ENCODE measurements around the gene HMCES.
"Not testable (repeated sequence)": the region's sequence is repeated elsewhere in the genome, so short reads cannot be mapped to it uniquely, and the experiment has no call there.

HMCES gene

DNA sequence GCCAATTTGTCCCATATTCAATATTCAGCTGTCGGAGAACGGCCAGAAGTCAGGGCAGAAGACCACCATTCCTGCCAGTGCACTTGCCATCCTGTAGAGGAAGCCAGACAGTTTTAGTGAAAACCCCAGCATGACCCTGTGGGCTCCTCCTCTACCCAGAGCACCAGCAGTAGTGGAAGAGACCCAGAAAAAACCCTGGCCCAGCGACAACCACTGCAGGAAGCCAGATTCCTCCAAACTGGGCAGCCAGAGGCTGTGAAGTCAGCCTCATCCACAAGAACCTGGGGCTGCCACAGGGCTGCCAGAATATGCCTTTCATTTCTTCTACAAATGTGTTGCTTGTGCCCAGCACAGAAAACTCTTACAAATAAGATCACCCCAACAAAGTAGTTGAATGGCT is 67.3 kb downstream of the HMCES start:
- Mint-ChIP-seq H3K4me1 (peaks cover 13% of the 10 kb centered on the region), H3K27me3 (peaks cover 72% of the 10 kb centered on the region), H3K27ac (no peak overlapping the region), H3K36me3 (no peaks in the 10 kb centered on the region), H3K9me3 (no peaks in the 10 kb centered on the region), H3K4me3 (no peak overlapping the region)
- no peak for DNase-seq
- CTCF ChIA-PET: no interaction called here

DNA sequence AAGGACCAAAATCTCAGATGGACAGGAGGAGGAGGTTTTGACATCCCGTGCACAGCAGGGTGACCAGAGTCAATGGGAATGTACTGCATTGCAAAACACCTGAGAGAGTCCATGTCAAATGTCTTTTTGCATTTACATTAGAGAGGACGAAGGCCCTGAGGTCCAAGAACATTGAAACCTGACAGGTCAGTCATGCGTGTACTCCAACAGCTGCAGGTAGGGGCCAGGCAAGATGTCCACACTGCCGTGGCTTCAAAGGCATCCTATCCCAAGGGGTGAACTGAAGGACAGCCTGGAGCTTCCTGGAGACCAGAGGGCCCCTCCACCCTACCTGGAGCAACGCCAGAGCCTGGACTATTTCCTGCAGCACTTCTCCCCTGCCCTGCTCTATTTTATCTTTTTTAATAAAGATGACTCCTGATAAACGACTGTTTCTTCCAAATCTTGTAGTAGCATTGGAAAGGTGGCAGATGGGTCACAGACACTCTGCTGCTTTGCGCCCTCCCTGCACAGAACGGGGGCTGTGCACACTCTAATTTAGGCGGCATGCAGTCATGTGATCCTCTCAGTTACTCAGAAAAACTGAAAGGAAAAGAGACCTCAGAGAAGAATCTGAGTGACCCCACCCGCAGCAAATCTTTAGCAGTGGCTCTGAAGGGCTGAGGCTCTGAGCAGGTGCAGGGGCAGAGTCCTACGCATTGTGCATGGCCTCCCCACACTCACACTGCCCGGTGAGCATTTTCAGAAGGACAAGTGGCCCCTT is 68.2 kb downstream of the HMCES start:
- H3K36me3 Mint-ChIP-seq: no peaks in the 10 kb centered on the region
- no peak overlapping the region for H3K4me3 Mint-ChIP-seq
- H3K9me3 Mint-ChIP-seq: no peaks in the 10 kb centered on the region
- no peak for DNase-seq
- no peak overlapping the region for H3K27ac Mint-ChIP-seq
- CTCF ChIA-PET: no interaction called here
- H3K4me1 Mint-ChIP-seq: peaks cover 13% of the 10 kb centered on the region
- peaks cover 67% of the 10 kb centered on the region for H3K27me3 Mint-ChIP-seq

DNA sequence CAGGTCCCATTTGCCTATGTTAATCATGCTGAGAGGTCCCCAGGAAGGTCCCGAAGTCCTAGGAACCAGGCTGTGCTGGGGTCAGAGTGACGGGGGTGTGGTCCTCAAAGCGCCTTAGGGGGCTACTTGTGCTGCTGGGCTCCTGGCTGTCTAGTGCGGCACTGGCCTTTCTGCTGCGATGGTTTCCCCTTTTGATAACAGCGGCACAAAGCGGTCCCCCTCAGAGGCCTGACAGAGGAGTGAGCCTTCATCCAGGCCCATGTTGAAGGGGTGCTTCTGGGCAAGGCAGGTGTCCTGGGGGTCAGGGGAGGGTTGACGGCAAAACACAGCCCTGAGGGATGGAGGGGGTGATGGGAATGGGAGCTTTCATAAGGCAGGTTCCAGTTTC is 68.8 kb downstream of the HMCES start:
- no peak for DNase-seq
- no peaks in the 10 kb centered on the region for H3K36me3 Mint-ChIP-seq
- peaks cover 13% of the 10 kb centered on the region for H3K4me1 Mint-ChIP-seq
- CTCF ChIA-PET: no interaction called here
- peaks cover 69% of the 10 kb centered on the region for H3K27me3 Mint-ChIP-seq
- H3K9me3 Mint-ChIP-seq: no peaks in the 10 kb centered on the region
- H3K4me3 Mint-ChIP-seq: no peak overlapping the region
- no peak overlapping the region for H3K27ac Mint-ChIP-seq

DNA sequence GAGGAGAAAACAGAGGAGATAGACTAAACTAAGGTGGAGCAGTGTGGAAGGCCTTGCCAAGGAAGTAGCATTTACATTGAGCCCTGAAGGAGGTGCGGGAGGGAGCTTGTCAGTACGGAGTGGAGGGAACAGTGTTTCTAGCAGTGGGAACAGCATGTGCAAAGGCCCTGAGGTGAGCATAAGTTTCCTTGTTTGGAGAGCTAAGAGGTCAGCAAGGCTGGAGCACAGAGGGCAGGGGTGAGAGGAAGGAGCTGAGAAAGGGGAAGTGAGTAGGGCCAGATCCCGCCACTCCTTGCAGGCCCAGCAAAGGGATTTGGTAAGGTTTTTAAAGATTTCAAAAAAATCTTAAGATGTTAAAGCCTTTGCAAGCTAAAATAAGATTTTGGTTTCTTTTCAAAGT is 70.1 kb downstream of the HMCES start:
- Mint-ChIP-seq H3K27ac (no peak overlapping the region), H3K36me3 (no peaks in the 10 kb centered on the region), H3K27me3 (peaks cover 59% of the 10 kb centered on the region), H3K4me3 (no peak overlapping the region), H3K9me3 (no peaks in the 10 kb centered on the region), H3K4me1 (peaks cover 8% of the 10 kb centered on the region)
- CTCF ChIA-PET: no interaction called here
- no peak for DNase-seq

DNA sequence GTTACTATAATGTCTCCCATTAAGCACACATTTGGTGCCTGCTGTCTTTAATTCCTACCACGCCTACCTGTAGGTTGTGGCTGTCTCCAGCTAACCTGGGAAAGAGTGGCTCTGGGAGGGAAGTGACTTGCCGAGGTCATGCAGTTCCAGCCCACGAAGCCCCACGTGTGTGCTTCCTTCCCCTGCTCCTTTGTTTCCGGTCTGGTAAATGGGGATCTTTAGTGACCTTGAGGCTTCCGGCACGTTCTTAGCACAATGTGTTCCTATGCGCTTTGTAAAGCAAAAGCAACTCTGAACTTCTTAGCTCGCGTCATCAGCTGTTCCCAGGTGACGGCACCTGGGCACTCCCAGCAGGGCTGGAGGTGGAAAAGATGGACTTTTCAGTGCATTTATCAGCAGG is 70.5 kb downstream of the HMCES start:
- H3K4me1 Mint-ChIP-seq, H3K36me3 Mint-ChIP-seq, DNase-seq, CTCF ChIA-PET, H3K4me3 Mint-ChIP-seq, H3K27ac Mint-ChIP-seq, H3K9me3 Mint-ChIP-seq: not testable (repeated sequence)
- H3K27me3 Mint-ChIP-seq: peaks cover 56% of the 10 kb centered on the region

DNA sequence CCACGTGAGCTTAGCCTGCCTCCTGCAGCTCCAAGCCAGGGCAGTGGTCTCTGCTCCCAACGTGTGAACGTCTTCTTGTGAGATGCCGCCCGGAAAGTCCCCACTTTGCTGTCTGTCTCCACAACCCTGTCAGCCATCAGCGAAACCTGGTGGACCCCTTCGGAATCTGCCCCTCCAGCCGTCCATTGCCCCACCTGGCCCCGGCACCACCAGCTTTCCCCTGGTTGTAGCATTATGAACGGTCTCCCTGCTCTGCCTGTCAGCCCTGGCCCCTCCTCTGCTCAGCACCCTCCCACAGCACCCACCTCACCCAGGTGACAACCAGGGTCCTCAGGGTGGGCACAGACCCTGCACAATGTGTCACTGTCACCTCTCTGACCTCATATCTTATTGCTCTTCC is 71.1 kb downstream of the HMCES start:
- Mint-ChIP-seq H3K4me3 (no peak overlapping the region), H3K9me3 (no peaks in the 10 kb centered on the region), H3K36me3 (no peaks in the 10 kb centered on the region), H3K4me1 (peaks cover 8% of the 10 kb centered on the region), H3K27ac (no peak overlapping the region), H3K27me3 (peaks cover 50% of the 10 kb centered on the region)
- no peak for DNase-seq
- CTCF ChIA-PET: no interaction called here

DNA sequence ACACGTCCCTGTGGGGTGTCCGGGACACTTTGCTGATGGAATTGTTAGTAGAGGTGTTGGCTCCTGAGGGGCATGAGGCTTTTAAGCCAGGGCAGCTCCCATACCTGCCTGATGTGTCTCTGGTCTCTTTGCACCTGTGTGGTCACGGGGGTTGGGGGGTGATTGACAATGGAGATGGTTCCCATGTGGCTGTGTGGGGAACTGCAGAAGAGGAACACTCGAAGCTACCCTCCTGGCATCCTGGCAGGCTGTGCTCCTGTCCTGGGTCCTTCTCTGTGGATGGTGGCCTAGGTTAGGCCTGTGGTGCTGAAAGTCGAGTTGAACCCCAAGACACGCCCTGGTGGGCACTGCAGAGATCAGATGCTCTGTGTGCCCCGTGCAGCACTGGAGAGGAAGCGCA is 73.4 kb downstream of the HMCES start:
- no peak overlapping the region for H3K27ac Mint-ChIP-seq
- H3K4me1 Mint-ChIP-seq: peaks cover 2% of the 10 kb centered on the region
- CTCF ChIA-PET: no interaction called here
- H3K9me3 Mint-ChIP-seq: no peaks in the 10 kb centered on the region
- no peak for DNase-seq
- H3K27me3 Mint-ChIP-seq: peaks cover 27% of the 10 kb centered on the region
- H3K36me3 Mint-ChIP-seq: no peaks in the 10 kb centered on the region
- H3K4me3 Mint-ChIP-seq: no peak overlapping the region

DNA sequence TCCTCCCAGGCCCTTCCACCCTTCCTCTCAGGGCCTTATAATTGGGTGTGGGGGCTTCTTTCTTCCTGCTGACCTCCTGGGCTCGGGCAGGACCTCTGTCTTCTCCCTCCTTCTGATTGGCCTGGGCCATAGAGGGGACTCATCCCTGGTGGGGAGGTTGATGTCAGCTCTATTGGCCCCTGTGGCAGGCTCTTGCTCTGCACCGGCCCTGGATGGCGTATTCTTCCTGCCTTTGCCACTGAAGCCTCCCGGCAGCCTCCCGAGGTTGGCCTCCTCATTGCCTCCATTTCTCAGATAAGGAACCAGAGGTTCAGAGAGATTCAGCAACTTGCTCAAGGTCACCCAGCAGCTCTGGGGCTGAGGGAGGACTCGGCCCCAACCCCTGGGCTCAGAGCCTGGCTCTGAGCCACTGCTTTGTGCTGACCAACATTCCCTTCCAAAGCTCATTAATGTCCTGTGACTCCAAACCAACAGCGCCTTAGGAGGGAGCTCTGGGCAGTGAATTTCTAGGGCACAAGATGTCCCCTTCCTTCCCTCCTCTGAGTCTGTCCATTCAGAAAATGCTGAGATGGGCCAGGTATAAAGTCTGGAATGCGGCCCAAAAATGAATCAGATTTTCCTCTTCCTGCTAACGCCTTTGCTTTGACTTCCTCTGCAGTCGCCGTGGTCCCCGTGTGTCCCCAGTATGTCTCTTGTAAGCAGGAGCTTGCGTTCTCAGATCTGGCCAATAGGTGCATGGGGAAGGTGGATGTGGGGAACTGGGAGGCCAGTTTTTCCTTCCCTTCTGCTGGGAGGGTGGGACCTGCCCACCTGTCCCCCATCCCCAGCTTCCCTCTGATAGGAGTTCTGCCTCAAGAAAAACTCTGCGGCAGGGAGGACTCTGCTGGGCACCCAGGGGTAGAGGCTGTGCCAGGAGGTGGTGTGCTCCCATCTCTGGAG is 74.2 kb downstream of the HMCES start:
- CTCF ChIA-PET: no interaction called here
- no peak overlapping the region for H3K27ac Mint-ChIP-seq
- no peaks in the 10 kb centered on the region for H3K4me1 Mint-ChIP-seq
- H3K27me3 Mint-ChIP-seq: peaks cover 20% of the 10 kb centered on the region
- no peaks in the 10 kb centered on the region for H3K36me3 Mint-ChIP-seq
- DNase-seq: no peak
- H3K9me3 Mint-ChIP-seq: no peaks in the 10 kb centered on the region
- no peak overlapping the region for H3K4me3 Mint-ChIP-seq

DNA sequence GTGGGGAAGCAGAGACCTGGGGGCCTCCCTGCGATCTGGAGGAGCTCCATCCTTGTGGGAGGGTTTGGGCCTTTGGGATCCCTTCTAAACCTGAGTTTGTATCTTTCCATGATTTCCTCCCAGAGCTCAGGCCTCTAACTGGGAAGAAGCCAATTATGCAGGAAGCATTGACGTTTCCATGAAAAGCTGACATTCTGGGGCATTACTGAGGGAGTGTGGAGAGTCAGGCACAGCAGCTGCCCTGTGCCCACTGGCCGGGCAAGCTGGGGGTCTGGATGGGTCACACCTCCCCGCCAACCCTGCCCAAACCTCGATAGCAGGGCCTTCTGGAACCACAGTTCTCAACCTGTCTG is 74.9 kb downstream of the HMCES start:
- Mint-ChIP-seq H3K9me3 (no peaks in the 10 kb centered on the region), H3K4me1 (no peaks in the 10 kb centered on the region), H3K36me3 (no peaks in the 10 kb centered on the region), H3K4me3 (no peak overlapping the region), H3K27ac (no peak overlapping the region), H3K27me3 (peaks cover 20% of the 10 kb centered on the region)
- DNase-seq: no peak
- CTCF ChIA-PET: no interaction called here
